ENCODE measurements around the gene SDC3. TPM values are rescaled to one million over a fixed set of nuclear protein-coding genes. Genes with fewer than 3 reads are reported as not detected.

SDC3 gene
- total RNA-seq, 1 experiment from 2014 or later = 32.3 TPM

DNA sequence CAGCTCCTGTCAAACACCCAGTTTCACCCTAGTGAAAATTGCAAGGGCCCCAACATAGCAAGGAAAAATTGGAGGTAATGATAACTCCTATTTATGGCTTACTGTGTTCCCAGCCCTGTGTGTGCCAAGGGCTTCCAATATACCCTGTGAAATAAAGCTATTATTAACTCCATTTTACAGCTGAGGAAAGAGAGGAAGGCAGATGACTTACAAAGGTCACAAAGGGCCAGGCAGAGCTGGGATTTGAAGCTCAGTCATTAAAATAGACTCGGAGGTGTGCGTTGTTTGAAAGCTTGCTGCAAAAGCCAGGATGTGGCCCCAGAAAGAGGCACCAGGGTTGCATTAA lies 20.2 kb upstream of the SDC3 start (continued):
- TF ChIP-seq PREB (CRISPR knock-in tag; IDR thresholded peaks at IDR 0.05; ENCODE audit: borderline replicate concordance) = no peak

DNA sequence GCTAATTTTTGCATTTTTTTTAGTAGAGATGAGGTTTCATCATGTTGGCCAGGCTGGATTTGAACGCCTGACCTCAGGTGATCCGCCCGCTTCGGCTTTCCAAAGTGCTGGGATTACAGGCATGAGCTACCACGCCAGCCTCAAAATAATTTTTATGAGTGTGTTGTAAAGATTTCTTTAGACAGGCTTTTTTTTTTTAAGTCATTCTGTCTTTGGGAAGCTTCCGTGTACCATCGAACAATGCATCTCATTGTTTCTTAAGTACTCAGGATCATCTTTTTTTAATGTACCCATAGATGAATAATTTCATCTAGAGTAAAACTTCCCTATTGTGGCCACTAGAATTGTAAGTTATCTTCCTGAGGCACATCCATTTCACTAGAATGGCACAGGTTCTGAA lies 19.6 kb upstream of the SDC3 start:
- no peak for TF ChIP-seq NR2C2 (CRISPR knock-in tag; IDR thresholded peaks at IDR 0.05)
- TF ChIP-seq MAX (CRISPR knock-in tag; IDR thresholded peaks at IDR 0.05) = no peak
- no peak for TF ChIP-seq CREB1 (CRISPR knock-in tag; IDR thresholded peaks at IDR 0.05)
- TF ChIP-seq TP53 (CRISPR knock-in tag; IDR thresholded peaks at IDR 0.05) = no peak
- TF ChIP-seq ZBTB21 (CRISPR knock-in tag; IDR thresholded peaks at IDR 0.05; ENCODE audit: borderline replicate concordance) = no peak
- no peak for TF ChIP-seq KAT7 (CRISPR knock-in tag; IDR thresholded peaks at IDR 0.05; ENCODE audit: borderline replicate concordance)
- DNase-seq (ENCODE audit: low spot score) (no peak), ATAC-seq (no peak)
- Mint-ChIP-seq H3K27ac (no peak overlapping the region), H3K27me3 (ENCODE audit: low read depth) (no peaks in the 10 kb centered on the region), H3K9me3 (no peaks in the 10 kb centered on the region), H3K4me3 (no peak overlapping the region), H3K4me1 (peaks cover 5% of the 10 kb centered on the region), H3K36me3 (peaks cover 7% of the 10 kb centered on the region)
- CTCF ChIA-PET = interaction anchor here (1.1 to 3.9 kb wide), 13 partner anchors 9 to 257 kb away, joined by 3 to 58 read pairs (median 5); no protein-coding TSS in a partner anchor
- POLR2A ChIA-PET = no interaction called here

DNA sequence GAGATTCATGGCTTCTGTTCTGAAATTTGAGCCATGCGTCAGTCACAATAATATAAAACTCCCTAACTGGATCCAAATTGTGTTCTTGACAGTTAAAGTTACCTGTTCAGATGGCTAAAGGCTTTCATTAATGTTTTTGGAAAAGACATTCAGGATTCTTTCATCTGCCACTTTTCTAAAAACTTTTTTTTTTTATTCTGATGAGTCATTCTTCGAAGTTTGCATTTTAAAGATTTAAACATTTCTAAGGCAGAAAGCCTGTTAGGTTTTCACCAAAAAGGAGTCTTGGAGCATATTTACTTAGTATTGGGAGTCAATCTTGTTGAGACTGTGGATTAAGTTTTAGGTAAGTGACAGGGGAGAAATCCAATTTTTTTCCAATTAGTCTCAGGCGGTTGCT lies 18.9 kb upstream of the SDC3 start:
- Mint-ChIP-seq H3K9me3 (no peaks in the 10 kb centered on the region), H3K27me3 (ENCODE audit: low read depth) (no peaks in the 10 kb centered on the region), H3K4me3 (no peak overlapping the region), H3K4me1 (peaks cover 5% of the 10 kb centered on the region), H3K27ac (no peak overlapping the region), H3K36me3 (peaks cover 2% of the 10 kb centered on the region)
- TF ChIP-seq GRHL2 (CRISPR knock-in tag; IDR thresholded peaks at IDR 0.05; ENCODE audit: insufficient replicate concordance, severe bottlenecking) (no peak), RORB (CRISPR knock-in tag; IDR thresholded peaks at IDR 0.05) (no peak), ZNF121 (CRISPR knock-in tag; IDR thresholded peaks at IDR 0.05) (no peak), NFE2L1 (CRISPR knock-in tag; IDR thresholded peaks at IDR 0.05) (no peak), SP1 (CRISPR knock-in tag; conservative IDR thresholded peaks at IDR 0.05) (no peak), NR2C2 (CRISPR knock-in tag; IDR thresholded peaks at IDR 0.05) (no peak), RELA (CRISPR knock-in tag; IDR thresholded peaks at IDR 0.05; ENCODE audit: borderline replicate concordance) (no peak), TCF7 (CRISPR knock-in tag; IDR thresholded peaks at IDR 0.05; ENCODE audit: low read depth) (no peak), SOX15 (CRISPR knock-in tag; IDR thresholded peaks at IDR 0.05) (no peak), ZNF396 (CRISPR knock-in tag; IDR thresholded peaks at IDR 0.05; ENCODE audit: borderline replicate concordance) (no peak), MXD4 (CRISPR knock-in tag; IDR thresholded peaks at IDR 0.05; ENCODE audit: borderline replicate concordance) (no peak), ZNF532 (CRISPR knock-in tag; IDR thresholded peaks at IDR 0.05; ENCODE audit: borderline replicate concordance) (no peak), FOXK1 (CRISPR knock-in tag; IDR thresholded peaks at IDR 0.05) (no peak), CBFB (CRISPR knock-in tag; IDR thresholded peaks at IDR 0.05; ENCODE audit: low read depth) (no peak)
- TF ChIP-seq, protein P1, sequence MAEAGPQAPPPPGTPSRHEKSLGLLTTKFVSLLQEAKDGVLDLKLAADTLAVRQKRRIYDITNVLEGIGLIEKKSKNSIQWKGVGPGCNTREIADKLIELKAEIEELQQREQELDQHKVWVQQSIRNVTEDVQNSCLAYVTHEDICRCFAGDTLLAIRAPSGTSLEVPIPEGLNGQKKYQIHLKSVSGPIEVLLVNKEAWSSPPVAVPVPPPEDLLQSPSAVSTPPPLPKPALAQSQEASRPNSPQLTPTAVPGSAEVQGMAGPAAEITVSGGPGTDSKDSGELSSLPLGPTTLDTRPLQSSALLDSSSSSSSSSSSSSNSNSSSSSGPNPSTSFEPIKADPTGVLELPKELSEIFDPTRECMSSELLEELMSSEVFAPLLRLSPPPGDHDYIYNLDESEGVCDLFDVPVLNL (CRISPR knock-in tag; IDR thresholded peaks at IDR 0.05; ENCODE audit: borderline replicate concordance, low read depth) = no peak
- CTCF ChIA-PET = interaction anchor here (1.7 to 3.9 kb wide), 5 partner anchors 17 to 208 kb away, joined by 13 to 58 read pairs (median 26); no protein-coding TSS in a partner anchor
- DNase-seq (ENCODE audit: low spot score) (no peak), ATAC-seq (no peak)
- POLR2A ChIA-PET = no interaction called here

Measured in WTC11 (cell line).